Mucosa of rectum (tissue), 2 donors: Measurements from ENCODE around the gene DNAH10.

Experiments
- H3K27ac ChIP-seq, 2 donors: one replicate each; pipeline ENCODE4 v1.7.0; 2013; ENCODE audit warnings: inconsistent platforms in 2 of 2, low read depth in 2 of 2, low read length in 2 of 2
- H3K27me3 ChIP-seq, 2 donors: one replicate each; pipeline ENCODE4 v1.7.0; 2013; ENCODE audit warnings: low read length in 2 of 2; ENCODE audit not compliant: control insufficient read depth in 2 of 2, insufficient read depth in 2 of 2
- H3K36me3 ChIP-seq, 2 donors: one replicate each; pipeline ENCODE4 v1.7.0; 2013; ENCODE audit warnings: low read length in 2 of 2; ENCODE audit not compliant: control insufficient read depth in 2 of 2, insufficient read depth in 2 of 2
- H3K4me1 ChIP-seq, 2 donors: one replicate each; pipeline ENCODE4 v1.7.0; 2013; ENCODE audit warnings: low read length in 2 of 2, mild to moderate bottlenecking in 1 of 2; ENCODE audit not compliant: control insufficient read depth in 2 of 2, insufficient read depth in 2 of 2
- H3K4me3 ChIP-seq, 2 donors: one replicate each; pipeline ENCODE4 v1.7.0; 2013; ENCODE audit warnings: low read length in 2 of 2
- H3K9ac ChIP-seq, 2 donors: one replicate each; pipeline ENCODE4 v1.7.0; 2013; ENCODE audit warnings: low read length in 2 of 2, low read depth in 1 of 2, mild to moderate bottlenecking in 1 of 2
- H3K9me3 ChIP-seq, 2 donors: one replicate each; pipeline ENCODE4 v1.7.0; 2013; ENCODE audit warnings: low read length in 2 of 2; ENCODE audit not compliant: control insufficient read depth in 2 of 2
- donor health status: healthy.
- donor health status: Normal muscosa, but diverticular disease.

The DNAH10 gene

DNA sequence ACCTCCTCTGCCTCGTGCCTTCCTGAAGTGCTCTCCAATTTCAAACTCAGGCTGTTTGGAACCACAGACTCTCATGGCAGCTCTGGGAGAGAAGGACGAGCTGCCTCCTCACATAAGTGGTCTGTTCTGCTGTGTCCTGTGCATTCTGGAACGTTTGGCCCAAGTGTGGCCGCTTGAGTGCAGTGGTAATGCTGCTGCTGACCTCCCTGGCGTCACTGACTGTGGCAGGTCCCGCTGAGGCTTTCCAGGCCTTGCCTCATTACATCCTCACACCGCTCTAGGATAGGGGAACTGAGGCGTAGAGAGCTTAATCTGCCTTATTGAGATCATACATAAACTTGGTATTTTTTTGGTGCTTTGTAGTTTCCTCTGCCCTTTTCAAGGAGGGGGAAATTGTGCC is 196.4 kb downstream of the DNAH10 start:
- Histone ChIP-seq H3K36me3 (no peaks in the 10 kb centered on the region), H3K9me3 (no peaks in the 10 kb centered on the region), H3K4me1 (peaks cover 11 to 20% of the 10 kb centered on the region in 2 donors), H3K27ac (no peak overlapping the region), H3K27me3 (no peaks in the 10 kb centered on the region), H3K4me3 (no peak overlapping the region), H3K9ac (no peak overlapping the region)

GRCh38 chr12:123958876-123959275 is 196.8 kb downstream of the DNAH10 start:
- Histone ChIP-seq H3K27ac (no peak overlapping the region), H3K4me1 (peaks cover 14 to 23% of the 10 kb centered on the region in 2 donors), H3K27me3 (no peaks in the 10 kb centered on the region), H3K4me3 (no peak overlapping the region), H3K9ac (no peak overlapping the region), H3K36me3 (no peaks in the 10 kb centered on the region), H3K9me3 (no peaks in the 10 kb centered on the region)

DNA sequence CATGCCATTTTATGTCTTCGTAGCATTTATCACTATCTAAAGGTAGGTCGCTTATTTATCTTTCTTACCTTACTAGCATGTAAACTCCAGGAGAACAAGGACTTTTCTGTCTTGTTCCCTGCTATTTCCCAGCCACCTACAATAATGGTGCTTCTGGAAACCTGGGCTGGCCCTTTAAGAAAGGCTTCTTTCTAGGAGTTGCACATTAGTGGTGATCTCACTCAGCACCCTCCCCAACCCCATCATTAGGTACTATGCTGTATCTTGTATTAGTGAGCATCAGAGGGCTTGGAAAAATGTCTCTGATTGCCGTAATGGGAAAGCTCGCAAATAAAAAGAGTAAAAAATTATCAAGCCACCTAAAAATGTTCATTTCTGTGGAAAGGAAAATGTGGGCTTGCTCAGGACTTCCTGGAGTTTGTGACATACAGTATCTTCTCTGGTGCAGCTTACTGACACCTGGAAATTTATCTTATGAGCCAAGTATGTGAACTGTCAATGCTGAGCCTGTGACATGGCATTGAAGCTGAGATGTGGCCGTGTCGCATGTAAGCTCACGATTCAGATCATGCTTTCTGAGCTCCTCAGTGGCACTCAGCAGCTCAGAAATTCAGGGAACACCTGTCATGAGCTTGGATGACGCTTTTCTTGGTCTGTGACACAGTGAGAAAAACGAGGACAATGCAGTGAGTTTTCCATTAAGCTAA is 198.1 kb downstream of the DNAH10 start:
- Histone ChIP-seq H3K4me1 (peaks cover 14 to 23% of the 10 kb centered on the region in 2 donors), H3K27ac (no peak overlapping the region), H3K36me3 (no peaks in the 10 kb centered on the region)

DNA sequence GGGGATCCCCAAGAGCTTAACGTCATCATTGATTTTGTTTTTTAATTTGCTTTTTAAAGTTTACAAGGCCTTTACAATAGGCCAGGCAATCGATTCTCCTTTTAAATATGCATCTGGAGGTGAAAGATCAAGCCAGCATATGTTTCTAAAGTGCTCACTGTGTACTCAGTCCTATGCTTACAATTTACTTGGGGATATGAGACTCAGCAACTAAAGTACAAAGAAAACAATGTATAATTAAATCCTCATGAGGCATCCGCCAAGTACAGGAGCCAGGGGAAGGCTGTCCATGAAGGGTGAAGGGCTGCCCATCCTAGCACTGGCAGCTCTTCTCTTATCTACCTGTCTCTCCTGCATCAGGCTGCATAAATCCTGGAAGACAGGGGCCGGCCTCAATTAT is 198.8 kb downstream of the DNAH10 start:
- no peaks in the 10 kb centered on the region for H3K36me3 ChIP-seq
- peaks cover 14 to 23% of the 10 kb centered on the region in 2 donors for H3K4me1 ChIP-seq
- no peaks in the 10 kb centered on the region for H3K9me3 ChIP-seq
- H3K27me3 ChIP-seq = no peaks in the 10 kb centered on the region
- no peak overlapping the region for H3K9ac ChIP-seq
- H3K27ac ChIP-seq = no peak overlapping the region
- no peak overlapping the region for H3K4me3 ChIP-seq

More for the DNA sequence above, 198.1 kb downstream of the DNAH10 start:
- Histone ChIP-seq H3K9ac (no peak overlapping the region), H3K27me3 (no peaks in the 10 kb centered on the region), H3K9me3 (no peaks in the 10 kb centered on the region), H3K4me3 (no peak overlapping the region)

GRCh38 chr12:123961585-123962345 is 199.7 kb downstream of the DNAH10 start:
- Histone ChIP-seq H3K36me3 (no peaks in the 10 kb centered on the region), H3K9ac (no peak overlapping the region), H3K4me1 (peaks cover 14 to 23% of the 10 kb centered on the region in 2 donors), H3K9me3 (no peaks in the 10 kb centered on the region), H3K27me3 (no peaks in the 10 kb centered on the region), H3K27ac (peak overlapping the region in 1 of 2 donors; percentile 32), H3K4me3 (peak overlapping the region in 1 of 2 donors; percentile 27)

- Histone ChIP-seq H3K4me1 (peaks cover 14 to 23% of the 10 kb centered on the region in 2 donors), H3K9ac (no peak overlapping the region), H3K36me3 (no peaks in the 10 kb centered on the region), H3K27me3 (no peaks in the 10 kb centered on the region), H3K9me3 (no peaks in the 10 kb centered on the region), H3K27ac (no peak overlapping the region), H3K4me3 (no peak overlapping the region)
Measured at GRCh38 chr12:123962513-123962912, 200.4 kb downstream of the DNAH10 start.

DNA sequence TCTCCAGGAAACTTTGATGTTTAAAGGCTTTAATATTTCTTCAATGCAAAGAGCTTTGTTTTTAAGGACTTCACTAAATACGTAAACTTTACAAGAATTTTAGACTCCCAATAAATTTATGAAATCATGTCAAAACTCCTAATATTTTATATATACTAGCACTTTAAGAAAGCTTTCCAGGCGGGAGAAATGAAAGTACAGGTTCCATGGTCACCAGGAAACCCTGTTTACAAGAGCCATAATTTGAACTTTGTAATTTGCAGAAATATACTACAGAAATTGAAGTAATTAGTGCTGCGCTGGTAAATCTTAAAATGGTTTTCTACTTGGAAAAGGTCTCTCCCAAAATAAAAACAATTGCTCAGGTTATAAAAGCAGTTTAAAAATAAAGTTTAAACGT is 201.7 kb downstream of the DNAH10 start:
- Histone ChIP-seq H3K9ac (no peak overlapping the region), H3K4me3 (peak overlapping the region in 1 of 2 donors; percentile 5)

DNA sequence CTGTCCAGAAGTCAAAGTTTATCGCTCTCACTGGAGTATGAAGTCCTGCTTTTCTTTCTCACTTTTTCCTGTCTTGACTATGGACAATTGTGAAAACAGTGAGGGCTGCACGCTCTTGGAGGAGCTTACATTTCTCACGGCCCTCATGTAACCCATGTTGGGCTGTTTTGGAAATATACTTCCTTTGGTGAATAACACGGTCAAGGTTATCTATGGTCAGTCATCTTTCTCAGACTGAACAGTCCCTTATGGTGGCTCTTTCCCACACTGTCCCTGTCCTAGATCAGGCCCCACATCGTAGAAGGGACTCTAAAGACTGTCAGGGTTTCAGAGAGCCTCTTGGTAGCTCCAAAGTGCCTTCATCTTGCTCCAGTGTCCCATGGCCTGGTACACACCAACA is 203.3 kb downstream of the DNAH10 start:
- no peak overlapping the region for H3K9ac ChIP-seq
- no peaks in the 10 kb centered on the region for H3K9me3 ChIP-seq
- no peak overlapping the region for H3K4me3 ChIP-seq
- H3K4me1 ChIP-seq = peaks cover 14 to 22% of the 10 kb centered on the region in 2 donors
- no peak overlapping the region for H3K27ac ChIP-seq
- H3K27me3 ChIP-seq = no peaks in the 10 kb centered on the region
- H3K36me3 ChIP-seq = no peaks in the 10 kb centered on the region

More for the DNA sequence above, 201.7 kb downstream of the DNAH10 start:
- Histone ChIP-seq H3K36me3 (no peaks in the 10 kb centered on the region), H3K27ac (no peak overlapping the region), H3K9me3 (no peaks in the 10 kb centered on the region), H3K27me3 (no peaks in the 10 kb centered on the region), H3K4me1 (peaks cover 14 to 23% of the 10 kb centered on the region in 2 donors)

GRCh38 chr12:123966596-123966995 is 204.5 kb downstream of the DNAH10 start:
- Histone ChIP-seq H3K4me3 (no peak overlapping the region), H3K27ac (no peak overlapping the region), H3K4me1 (peaks cover 9 to 10% of the 10 kb centered on the region in 2 donors), H3K36me3 (no peaks in the 10 kb centered on the region), H3K27me3 (no peaks in the 10 kb centered on the region), H3K9ac (no peak overlapping the region), H3K9me3 (no peaks in the 10 kb centered on the region)

- Histone ChIP-seq H3K9me3 (no peaks in the 10 kb centered on the region), H3K4me1 (peaks cover 7 to 10% of the 10 kb centered on the region in 2 donors), H3K36me3 (no peaks in the 10 kb centered on the region), H3K4me3 (no peak overlapping the region), H3K27me3 (no peaks in the 10 kb centered on the region), H3K27ac (no peak overlapping the region), H3K9ac (no peak overlapping the region)
Measured at GRCh38 chr12:123967121-123967586, 205.1 kb downstream of the DNAH10 start.
